IgD-negative memory B cell (primary cell): ENCODE data around the gene ATAD2B. TPM values are rescaled to one million over a fixed set of nuclear protein-coding genes. Genes with fewer than 3 reads are reported as not detected.
"Not testable (repeated sequence)": the region's sequence is repeated elsewhere in the genome, so short reads cannot be mapped to it uniquely, and the experiment has no call there.

Experiments used
- H3K27ac Mint-ChIP-seq, 3 donors: one replicate each; pipeline ENCODE4 v1.8.0; 2020 to 2022; ENCODE audit warnings: mild to moderate bottlenecking in 3 of 3, mixed read lengths in 3 of 3, moderate library complexity in 1 of 3
- H3K27me3 Mint-ChIP-seq: one replicate; pipeline ENCODE4 v1.8.0; 2021; ENCODE audit warnings: mixed read lengths
- H3K36me3 Mint-ChIP-seq: one replicate; pipeline ENCODE4 v1.8.0; 2020; ENCODE audit warnings: mild to moderate bottlenecking, mixed read lengths
- H3K4me1 Mint-ChIP-seq, 3 donors: one replicate each; pipeline ENCODE4 v1.8.0; 2020 to 2022; ENCODE audit warnings: mixed read lengths in 3 of 3, mild to moderate bottlenecking in 1 of 3
- H3K4me3 Mint-ChIP-seq, 4 donors: one replicate each; pipeline ENCODE4 v1.8.0; 2020 to 2022; ENCODE audit warnings: mild to moderate bottlenecking in 4 of 4, mixed read lengths in 4 of 4, moderate library complexity in 3 of 4
- H3K9me3 Mint-ChIP-seq, 3 donors: one replicate each; pipeline ENCODE4 v1.8.0; 2020 to 2021; ENCODE audit warnings: mixed read lengths in 3 of 3, mild to moderate bottlenecking in 1 of 3
- polyA plus RNA-seq: library from polyadenylated mRNA; unstranded; fragments of 300-500 nt; fragmentation: Illumina TruSeq; gene quantifications from one replicate; pipeline ENCODE4 v1.2.3, GENCODE V29; 2021

Gene ATAD2B
- polyA plus RNA-seq, 1 donor from 2014 or later = 12.4 TPM

DNA sequence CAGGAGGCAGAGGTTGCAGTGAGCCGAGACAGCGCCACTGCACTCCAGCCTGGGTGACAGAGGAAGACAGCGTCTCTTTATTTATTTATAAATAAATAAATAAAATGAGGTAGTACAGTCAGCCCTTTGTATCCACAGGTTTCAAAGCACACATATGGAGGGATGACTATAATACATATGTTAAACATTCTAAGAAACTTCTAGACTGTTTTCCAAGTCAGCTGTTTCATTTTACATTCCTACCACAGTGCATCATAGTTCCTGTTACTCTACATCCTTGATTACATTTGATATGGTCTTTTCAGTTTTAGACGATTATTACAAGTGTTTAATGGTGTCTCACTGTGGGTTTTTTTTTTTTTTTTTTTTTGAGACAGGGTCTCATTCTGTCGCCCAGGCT lies 157.6 kb downstream of the ATAD2B start:
- peaks cover 27% of the 10 kb centered on the region for H3K36me3 Mint-ChIP-seq
- peaks cover 0 to 3% (median 0%) of the 10 kb centered on the region in 3 donors for H3K9me3 Mint-ChIP-seq
- peaks cover 0 to 13% (median 8%) of the 10 kb centered on the region in 3 donors for H3K4me1 Mint-ChIP-seq
- H3K27ac Mint-ChIP-seq = no peak overlapping the region
- H3K27me3 Mint-ChIP-seq = no peaks in the 10 kb centered on the region
- H3K4me3 Mint-ChIP-seq = no peak overlapping the region

DNA sequence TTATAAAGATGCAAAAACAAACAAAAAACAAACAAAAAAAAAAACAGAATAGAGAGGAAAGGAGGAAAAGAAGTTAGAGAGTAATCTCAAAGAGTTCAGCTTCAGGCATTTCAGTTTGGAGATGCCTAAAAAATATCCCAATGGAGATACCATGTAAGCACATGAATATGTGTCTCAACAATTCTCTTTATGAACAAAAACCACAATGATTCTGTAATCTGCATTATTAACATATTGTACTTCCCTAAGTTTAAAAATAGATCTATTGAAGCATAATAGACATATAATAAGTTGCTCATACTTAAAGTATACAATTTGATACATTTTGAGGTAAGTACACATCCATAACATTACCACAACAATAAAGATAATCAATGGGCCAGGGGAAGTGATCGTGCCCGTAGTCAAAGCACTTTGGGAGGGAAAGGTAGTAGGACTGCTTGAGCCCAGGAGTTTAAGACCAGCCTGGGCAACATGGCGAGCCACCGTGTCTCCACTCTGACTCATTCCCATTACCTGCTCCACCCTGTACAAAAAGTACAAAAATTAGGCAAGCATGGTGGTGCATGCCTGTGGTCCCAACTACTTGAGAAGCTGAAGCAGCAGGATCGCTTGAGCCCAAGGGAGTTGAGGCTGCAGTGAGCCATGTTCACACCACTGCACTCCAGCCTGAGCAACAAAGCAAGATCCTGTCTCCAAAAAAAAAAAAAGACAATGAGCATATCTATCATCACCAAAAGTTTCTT lies 158.9 kb downstream of the ATAD2B start:
- H3K9me3 Mint-ChIP-seq = peaks cover 0 to 3% (median 0%) of the 10 kb centered on the region in 3 donors
- H3K27me3 Mint-ChIP-seq = no peaks in the 10 kb centered on the region
- peaks cover 0 to 10% (median 7%) of the 10 kb centered on the region in 3 donors for H3K4me1 Mint-ChIP-seq
- H3K36me3 Mint-ChIP-seq = peaks cover 23% of the 10 kb centered on the region
- H3K27ac Mint-ChIP-seq = no peak overlapping the region
- no peak overlapping the region for H3K4me3 Mint-ChIP-seq

DNA sequence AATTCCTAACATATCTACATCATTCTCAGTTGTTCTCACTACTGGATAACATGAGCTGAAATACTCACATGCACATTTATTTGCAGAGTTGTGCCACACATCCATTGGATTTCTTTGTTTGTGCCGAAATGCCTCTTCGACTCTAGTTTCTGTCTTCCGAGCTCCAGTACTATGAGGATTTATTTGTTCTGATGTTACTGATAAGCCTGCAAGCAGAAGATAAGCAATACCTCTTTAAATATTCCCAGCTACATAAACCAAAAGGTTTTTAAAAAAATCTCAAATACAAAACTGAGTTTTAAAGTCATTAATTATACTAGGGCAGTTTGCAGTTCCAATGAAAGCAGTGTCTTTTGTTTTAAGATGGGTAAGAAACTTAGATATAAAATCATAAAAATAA lies 164.8 kb downstream of the ATAD2B start:
- peaks cover 0 to 6% (median 3%) of the 10 kb centered on the region in 3 donors for H3K4me1 Mint-ChIP-seq
- no peaks in the 10 kb centered on the region for H3K27me3 Mint-ChIP-seq
- H3K4me3 Mint-ChIP-seq = no peak overlapping the region
- H3K9me3 Mint-ChIP-seq = no peaks in the 10 kb centered on the region
- peaks cover 14% of the 10 kb centered on the region for H3K36me3 Mint-ChIP-seq
- H3K27ac Mint-ChIP-seq = peak overlapping the region in 1 of 3 donors; percentile 36

DNA sequence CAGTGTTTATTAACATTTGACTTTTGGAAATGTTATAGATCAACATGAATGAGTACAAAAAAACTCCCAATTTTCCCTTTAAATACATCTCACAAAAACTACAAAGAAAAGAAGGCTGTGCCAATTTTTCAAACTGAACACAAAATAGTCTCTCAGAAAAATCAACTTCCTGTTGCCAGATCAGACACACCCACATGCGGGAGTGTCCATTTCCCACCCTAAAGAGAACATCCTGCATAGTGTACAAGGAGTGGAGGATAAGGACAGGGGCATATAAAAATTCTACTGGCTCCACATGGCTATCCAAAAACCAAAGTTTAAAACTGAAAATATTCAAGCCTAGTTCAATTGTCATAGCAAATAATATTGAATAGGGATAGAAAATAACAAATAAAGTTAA lies 165.3 kb downstream of the ATAD2B start:
- no peaks in the 10 kb centered on the region for H3K27me3 Mint-ChIP-seq
- peaks cover 0 to 4% (median 3%) of the 10 kb centered on the region in 3 donors for H3K4me1 Mint-ChIP-seq
- H3K4me3 Mint-ChIP-seq = no peak overlapping the region
- peaks cover 15% of the 10 kb centered on the region for H3K36me3 Mint-ChIP-seq
- peak overlapping the region in 1 of 3 donors; percentile 36 for H3K27ac Mint-ChIP-seq
- H3K9me3 Mint-ChIP-seq = no peaks in the 10 kb centered on the region

DNA sequence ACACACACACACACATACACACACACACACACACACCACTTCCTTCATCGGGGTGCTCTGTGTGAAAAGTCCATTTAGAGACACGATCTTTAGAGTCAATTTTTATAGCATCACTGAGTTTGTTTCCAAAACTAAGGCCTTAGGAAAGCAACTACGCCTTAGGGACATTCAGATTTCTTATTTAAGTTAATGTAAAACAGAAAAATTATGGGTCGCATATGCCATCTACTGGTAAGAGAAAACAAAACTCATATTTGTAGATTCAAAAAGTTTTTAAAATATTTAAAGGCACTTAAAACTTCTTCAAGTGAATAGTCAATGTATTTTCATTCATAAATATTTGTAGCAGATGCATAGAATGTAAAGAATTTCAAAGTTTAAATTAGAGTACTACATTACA lies 166.2 kb downstream of the ATAD2B start:
- peaks cover 0 to 4% (median 3%) of the 10 kb centered on the region in 3 donors for H3K4me1 Mint-ChIP-seq
- H3K9me3 Mint-ChIP-seq = no peaks in the 10 kb centered on the region
- H3K36me3 Mint-ChIP-seq = peaks cover 15% of the 10 kb centered on the region
- H3K27ac Mint-ChIP-seq = no peak overlapping the region
- no peaks in the 10 kb centered on the region for H3K27me3 Mint-ChIP-seq
- no peak overlapping the region for H3K4me3 Mint-ChIP-seq

DNA sequence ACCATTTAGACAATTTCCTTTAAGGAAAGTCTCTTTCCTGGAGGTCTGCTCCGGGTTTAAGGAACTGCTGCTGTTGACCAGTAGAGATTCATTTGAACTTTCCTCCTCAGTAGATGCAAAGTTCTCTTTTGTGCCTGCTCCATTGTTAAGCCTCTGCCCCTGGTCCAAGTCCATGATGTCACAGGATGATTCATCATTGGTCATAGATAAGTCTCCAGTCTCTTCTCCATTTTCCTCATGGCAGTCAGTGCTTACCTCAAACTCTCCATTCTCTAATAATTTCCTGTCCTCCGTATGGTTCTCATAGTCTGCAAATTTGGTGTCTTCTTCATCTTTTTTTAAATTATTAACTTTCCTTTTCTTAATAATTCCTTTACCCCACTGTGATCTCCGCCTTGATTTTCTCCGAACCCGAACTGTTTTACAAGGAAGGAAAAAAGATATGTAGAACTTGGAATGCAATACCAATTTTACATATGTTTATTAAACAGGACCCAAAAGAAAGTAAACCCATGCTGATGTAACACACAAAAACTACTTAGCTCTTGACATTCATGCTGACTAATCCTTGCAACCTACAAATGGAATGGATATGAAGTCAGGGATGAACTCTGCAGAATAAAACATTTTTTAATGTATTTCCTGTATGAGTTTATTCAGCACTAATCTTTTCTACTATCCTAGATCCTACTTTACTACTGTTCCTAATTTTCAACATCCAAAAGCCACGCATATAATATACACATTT lies 169.1 kb downstream of the ATAD2B start:
- Mint-ChIP-seq H3K36me3 (peaks cover 13% of the 10 kb centered on the region), H3K9me3 (no peaks in the 10 kb centered on the region), H3K27ac (no peak overlapping the region), H3K4me3 (no peak overlapping the region), H3K4me1 (peaks cover 0 to 4% (median 4%) of the 10 kb centered on the region in 3 donors), H3K27me3 (no peaks in the 10 kb centered on the region)

DNA sequence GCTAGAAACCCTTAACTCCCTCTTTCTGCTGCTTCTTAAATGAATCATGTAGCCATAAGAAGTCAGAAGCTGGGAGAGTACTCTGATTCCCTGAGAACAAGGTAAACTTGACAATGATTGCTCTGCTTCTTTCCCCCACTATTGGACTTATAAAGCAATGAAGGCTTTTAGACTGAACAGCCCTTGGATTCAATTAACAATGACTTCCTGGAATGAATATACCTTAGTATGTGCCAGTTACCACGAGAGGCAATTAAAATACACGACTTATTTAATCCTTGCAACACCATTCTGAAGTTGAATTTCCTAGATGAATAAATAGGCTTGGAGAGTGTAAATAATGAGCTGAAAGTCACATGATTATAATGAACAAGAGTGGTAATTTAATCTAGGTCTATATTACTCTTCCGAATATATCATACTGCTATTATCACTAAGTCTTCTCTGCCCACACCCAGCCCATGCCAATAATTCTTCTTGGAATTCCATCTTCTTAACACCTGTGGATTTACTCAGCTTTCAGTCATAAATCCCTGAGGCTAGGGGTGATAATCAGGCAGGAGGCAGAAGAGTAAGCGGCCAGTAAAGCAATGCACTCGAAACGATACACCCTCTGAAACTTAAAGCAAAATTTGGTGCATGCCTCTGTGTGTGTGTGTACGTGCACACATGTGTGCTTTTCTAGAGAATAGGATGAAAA lies 170.2 kb downstream of the ATAD2B start:
- Mint-ChIP-seq H3K27me3 (no peaks in the 10 kb centered on the region), H3K27ac (no peak overlapping the region), H3K4me3 (no peak overlapping the region), H3K36me3 (peaks cover 12% of the 10 kb centered on the region), H3K9me3 (no peaks in the 10 kb centered on the region), H3K4me1 (peaks cover 0 to 4% (median 4%) of the 10 kb centered on the region in 3 donors)

DNA sequence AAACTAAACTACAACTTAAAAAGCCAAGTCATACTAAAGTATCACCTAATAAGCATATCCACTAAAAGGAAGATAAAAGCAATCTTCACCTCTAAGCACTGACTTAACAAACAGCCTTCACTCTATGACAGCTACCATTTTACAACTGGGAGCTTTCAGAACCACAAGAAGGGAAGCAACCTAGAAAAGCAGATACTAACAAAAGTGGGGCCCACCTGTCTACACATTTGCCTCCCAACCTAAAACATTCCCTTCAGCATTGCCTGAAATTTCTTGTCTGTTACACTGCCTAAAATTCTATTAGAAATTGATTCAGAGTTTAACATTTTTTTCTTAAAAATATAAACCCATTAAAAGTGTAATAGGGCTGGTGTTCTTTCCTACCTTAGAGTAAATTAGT lies 172.0 kb downstream of the ATAD2B start:
- H3K9me3 Mint-ChIP-seq = no peaks in the 10 kb centered on the region
- no peak overlapping the region for H3K27ac Mint-ChIP-seq
- no peak overlapping the region for H3K4me3 Mint-ChIP-seq
- peaks cover 11% of the 10 kb centered on the region for H3K36me3 Mint-ChIP-seq
- peaks cover 0 to 2% (median 0%) of the 10 kb centered on the region in 3 donors for H3K4me1 Mint-ChIP-seq
- no peaks in the 10 kb centered on the region for H3K27me3 Mint-ChIP-seq

DNA sequence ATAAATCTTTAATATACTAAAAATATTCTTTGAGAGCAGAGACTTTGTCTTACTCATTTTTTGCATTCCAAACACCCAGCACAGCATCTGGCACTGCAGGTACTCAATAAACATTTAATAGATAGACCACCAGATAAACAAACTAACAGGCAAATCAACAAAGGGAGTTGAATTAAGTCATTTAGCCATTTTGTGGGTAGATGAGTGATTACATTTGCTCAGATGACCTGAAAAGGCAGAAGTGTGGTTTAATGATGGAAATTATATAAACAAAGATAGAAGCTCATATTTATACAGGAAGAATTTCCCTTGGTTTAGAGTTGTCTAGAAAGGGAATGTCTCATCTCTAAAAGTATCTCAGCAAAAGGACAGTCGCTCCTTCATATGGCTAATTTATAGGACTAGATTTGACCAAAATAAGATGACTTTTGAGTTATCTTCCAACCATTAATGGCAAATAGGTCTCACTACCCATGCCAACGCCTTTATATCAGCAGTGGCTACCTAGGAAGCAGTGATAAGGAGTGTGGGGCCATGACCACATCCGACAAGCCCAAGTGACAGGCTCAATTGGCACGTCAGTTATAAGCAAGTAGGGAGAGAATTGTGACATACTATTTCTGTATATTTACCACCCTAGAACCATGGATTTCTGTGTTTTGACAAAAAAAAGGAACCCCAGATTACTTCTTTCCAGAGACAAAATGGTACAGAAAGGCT lies 173.5 kb downstream of the ATAD2B start:
- Mint-ChIP-seq H3K4me1 (peaks cover 0 to 2% (median 0%) of the 10 kb centered on the region in 3 donors), H3K9me3 (no peaks in the 10 kb centered on the region), H3K4me3 (no peak overlapping the region), H3K36me3 (peaks cover 11% of the 10 kb centered on the region), H3K27me3 (no peaks in the 10 kb centered on the region), H3K27ac (no peak overlapping the region)

DNA sequence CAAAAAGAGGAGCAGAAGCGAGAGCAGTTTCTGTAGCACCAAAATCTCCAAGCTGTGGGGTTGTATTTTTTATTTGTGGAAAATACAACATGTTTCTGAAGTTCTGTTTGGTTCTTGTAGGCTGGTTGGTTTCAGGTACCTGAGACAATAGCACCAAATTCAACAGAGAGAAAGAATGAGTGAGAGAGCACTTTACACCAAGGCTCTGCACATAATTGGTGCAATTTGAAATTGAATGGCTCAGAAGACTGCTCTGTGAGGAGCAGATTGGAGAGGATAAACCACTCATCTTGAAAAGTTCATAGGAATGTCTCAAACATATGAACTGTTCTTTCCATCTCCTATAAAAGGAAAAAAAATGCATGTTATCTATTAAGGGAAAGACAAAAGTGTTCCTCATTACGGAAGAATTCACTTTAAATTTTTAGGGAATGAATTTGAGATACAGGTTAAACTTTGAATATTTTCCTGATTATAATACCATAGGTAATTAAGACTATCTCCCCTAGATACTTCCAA lies 175.1 kb downstream of the ATAD2B start:
- Mint-ChIP-seq H3K27me3 (no peaks in the 10 kb centered on the region), H3K27ac (no peak overlapping the region), H3K4me3 (no peak overlapping the region), H3K9me3 (no peaks in the 10 kb centered on the region), H3K36me3 (peaks cover 2% of the 10 kb centered on the region), H3K4me1 (peaks cover 0 to 2% (median 0%) of the 10 kb centered on the region in 3 donors)

DNA sequence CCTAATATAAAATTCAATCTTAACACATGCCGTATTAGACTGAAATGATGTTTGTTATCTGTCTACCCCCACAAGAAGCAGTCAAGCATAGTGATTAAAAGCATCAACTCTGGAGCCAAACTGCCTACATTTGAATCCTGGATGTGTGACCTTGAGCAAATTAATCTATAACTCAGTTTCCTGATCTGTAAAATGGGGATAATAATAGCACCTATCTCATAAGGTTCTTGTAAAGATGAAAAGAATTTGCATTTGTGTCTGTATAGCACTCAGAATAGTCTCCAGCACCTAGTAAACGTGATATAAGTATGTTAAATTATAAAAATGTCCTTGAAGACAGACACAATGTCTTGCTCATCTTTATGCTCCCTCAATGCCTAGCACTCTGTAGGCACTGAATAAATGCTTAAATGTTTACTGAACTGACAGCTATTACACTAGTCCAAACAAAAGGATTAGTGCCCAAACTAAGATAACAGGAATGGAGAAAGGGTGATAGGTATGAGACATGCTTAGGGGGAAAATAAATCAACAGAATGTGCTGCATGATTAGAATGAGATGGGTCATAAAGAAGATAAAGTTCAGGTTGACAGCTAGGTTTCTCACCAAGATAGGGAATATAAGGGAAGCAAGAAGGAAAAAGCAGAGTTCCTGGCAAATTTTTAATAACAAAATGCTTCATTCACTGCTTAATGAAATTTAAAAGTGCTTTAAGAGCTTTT lies 180.6 kb downstream of the ATAD2B start:
- H3K4me1 Mint-ChIP-seq = no peaks in the 10 kb centered on the region
- no peaks in the 10 kb centered on the region for H3K36me3 Mint-ChIP-seq
- H3K4me3 Mint-ChIP-seq = no peak overlapping the region
- H3K27ac Mint-ChIP-seq = peak overlapping the region in 1 of 3 donors; percentile 7
- H3K9me3 Mint-ChIP-seq = no peaks in the 10 kb centered on the region
- H3K27me3 Mint-ChIP-seq = no peaks in the 10 kb centered on the region

DNA sequence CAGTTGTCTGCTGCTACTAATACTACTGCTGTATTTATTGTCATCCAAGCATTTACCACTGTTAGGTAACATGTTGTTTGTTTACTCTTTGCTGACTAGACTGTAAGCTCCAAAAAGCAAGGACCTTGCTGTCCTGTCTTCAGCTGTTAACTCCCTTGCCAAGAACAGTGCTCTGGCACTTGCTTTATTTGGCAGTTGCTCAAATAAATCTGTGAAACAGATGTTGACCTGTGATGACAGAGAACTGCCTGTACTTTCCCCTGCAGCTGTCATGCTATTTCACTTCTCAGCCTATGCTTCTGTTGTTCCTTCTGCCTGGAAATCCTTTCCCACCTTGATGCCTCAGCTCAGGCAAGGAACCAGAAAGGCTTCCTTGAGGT lies 181.2 kb downstream of the ATAD2B start:
- H3K27ac Mint-ChIP-seq = no peak overlapping the region
- no peaks in the 10 kb centered on the region for H3K4me1 Mint-ChIP-seq
- peaks cover under 1% of the 10 kb centered on the region for H3K36me3 Mint-ChIP-seq
- no peaks in the 10 kb centered on the region for H3K9me3 Mint-ChIP-seq
- H3K27me3 Mint-ChIP-seq = no peaks in the 10 kb centered on the region
- H3K4me3 Mint-ChIP-seq = no peak overlapping the region

DNA sequence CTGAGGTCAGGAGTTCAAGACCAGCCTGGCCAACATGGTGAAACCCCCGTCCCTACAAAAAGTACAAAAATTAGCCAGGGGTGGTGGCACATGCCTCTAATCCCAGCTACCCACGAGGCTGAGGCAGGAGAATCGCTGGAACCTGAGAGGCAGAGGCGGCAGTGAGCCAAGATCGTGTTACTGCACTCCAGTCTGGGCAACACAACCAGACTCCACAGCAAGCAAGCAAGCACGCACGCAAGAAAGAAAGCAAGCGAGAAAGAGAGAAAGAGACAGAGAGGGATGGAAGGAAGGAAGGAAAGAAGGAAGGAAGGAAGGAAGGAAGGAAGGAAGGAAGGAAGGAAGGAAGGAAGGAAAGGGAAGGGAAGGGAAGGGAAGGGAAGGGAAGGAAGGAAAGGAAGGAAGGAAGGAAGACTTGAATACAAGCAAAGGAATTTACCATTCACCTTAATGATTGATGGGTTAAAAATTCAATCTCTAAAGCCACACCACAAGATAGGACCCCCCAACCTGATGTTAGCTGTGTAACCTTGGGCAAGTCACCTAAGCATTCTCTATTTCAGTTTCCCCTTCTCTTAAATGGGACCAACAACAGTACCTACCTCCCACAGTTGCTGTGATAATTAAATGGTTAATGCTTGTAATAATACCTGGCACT lies 181.7 kb downstream of the ATAD2B start:
- Mint-ChIP-seq H3K27ac (peak overlapping the region in 1 of 3 donors; percentile 53), H3K36me3 (peaks cover 2% of the 10 kb centered on the region), H3K9me3 (no peaks in the 10 kb centered on the region), H3K4me3 (no peak overlapping the region), H3K4me1 (no peaks in the 10 kb centered on the region), H3K27me3 (no peaks in the 10 kb centered on the region)

DNA sequence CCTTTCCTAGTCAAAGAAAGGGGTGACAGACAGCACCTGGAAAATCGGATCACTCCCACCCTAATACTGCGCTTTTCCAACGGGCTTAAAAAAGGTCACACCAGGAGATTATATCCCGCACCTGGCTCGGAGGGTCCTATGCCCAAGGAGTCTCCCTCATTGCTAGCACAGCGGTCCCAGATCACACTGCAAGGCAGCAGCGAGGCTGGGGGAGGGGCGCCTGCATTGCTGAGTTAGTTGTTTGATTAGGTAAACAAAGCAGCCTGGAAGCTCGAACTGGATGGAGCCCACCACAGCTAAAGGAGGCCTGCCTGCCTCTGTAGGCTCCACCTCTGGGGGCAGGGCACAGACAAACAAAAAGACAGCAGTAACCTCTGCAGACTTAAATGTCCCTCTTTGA lies 190.1 kb downstream of the ATAD2B start:
- not testable (repeated sequence) for H3K27ac Mint-ChIP-seq, H3K27me3 Mint-ChIP-seq, H3K9me3 Mint-ChIP-seq, H3K4me3 Mint-ChIP-seq, H3K4me1 Mint-ChIP-seq
- H3K36me3 Mint-ChIP-seq = peaks cover 20% of the 10 kb centered on the region
